ENCODE results near the gene WWOX. TPM values are rescaled to one million over a fixed set of nuclear protein-coding genes. Genes with fewer than 3 reads are reported as not detected.

The WWOX gene
- polyA plus RNA-seq, 2 of the 4 experiments (the other 2 are of a cell fraction): 16.0 to 17.2 TPM

- FAIRE-seq: no peak
- TF ChIP-seq ATOH8 (CRISPR knock-in tag; IDR thresholded peaks at IDR 0.05; ENCODE audit: low read depth) (no peak), MAX (IDR thresholded peaks at IDR 0.05) (no peak), HOXA7 (CRISPR knock-in tag; IDR thresholded peaks at IDR 0.05) (no peak), POLR2AphosphoS2 (conservative IDR thresholded peaks at IDR 0.05; ENCODE audit: low read length) (no peak), SREBF2 (IDR thresholded peaks at IDR 0.05) (no peak), EHMT2 (IDR thresholded peaks at IDR 0.05; ENCODE audit: low read depth) (no peak), BCL3 (IDR thresholded peaks at IDR 0.05) (no peak), GATA3 (IDR thresholded peaks at IDR 0.05; ENCODE audit: borderline replicate concordance) (no peak), MAFK (IDR thresholded peaks at IDR 0.05; ENCODE audit: partially characterized antibody) (no peak), REST (IDR thresholded peaks at IDR 0.05) (no peak), CTCF (IDR thresholded peaks at IDR 0.05) (no peak), JUNB (IDR thresholded peaks at IDR 0.05) (no peak), CBX2 (IDR thresholded peaks at IDR 0.05; ENCODE audit: borderline replicate concordance, low read depth) (no peak), PHF8 (IDR thresholded peaks at IDR 0.05; ENCODE audit: borderline replicate concordance, low read depth) (no peak), EP300 (IDR thresholded peaks at IDR 0.05) (no peak), FOXS1 (CRISPR knock-in tag; IDR thresholded peaks at IDR 0.05) (no peak)
Measured at GRCh38 chr16:78137179-78137578, 37.7 kb downstream of the WWOX start.

GRCh38 chr16:78137782-78138616, 38.5 kb downstream of the WWOX start:
- WGBS (ENCODE audit: missing lambda C conversion rate): 91% methylated on average over 8 of the region's 8 CpGs

More at GRCh38 chr16:78137179-78137578, 37.7 kb downstream of the WWOX start:
- ChIA-PET POLR2A (no interaction called here), CTCF (interaction anchor here (1.2 to 1.6 kb wide), 4 partner anchors 12 to 25 kb away, joined by 3 to 5 read pairs (median 4); no protein-coding TSS in a partner anchor)
- Histone ChIP-seq H3K4me1 (peaks cover 11% of the 10 kb centered on the region; the same call in 2 of the 3 replicates), H3K9me3 (no peaks in the 10 kb centered on the region), H3K4me2 (no peak overlapping the region), H3K4me3 (no peak overlapping the region), H3K27ac (no peak overlapping the region)
- WGBS (ENCODE audit: missing lambda C conversion rate): 94% methylated on average over 11 of the region's 11 CpGs
- DNase-seq (ENCODE audit: low read depth in 1 of 2, low spot score in 1 of 2) (no peak), ATAC-seq (no peak)

More at GRCh38 chr16:78137782-78138616, 38.5 kb downstream of the WWOX start:
- Histone ChIP-seq H3K9me3 (no peaks in the 10 kb centered on the region), H3K4me3 (no peak overlapping the region), H3K4me1 (peaks cover 11% of the 10 kb centered on the region; the same call in 2 of the 3 replicates), H3K27ac (no peak overlapping the region), H3K4me2 (no peak overlapping the region)
- CTCF ChIA-PET: interaction anchor here (1.2 to 1.6 kb wide), 4 partner anchors 11 to 15 kb away, joined by 3 to 5 read pairs (median 4); no protein-coding TSS in a partner anchor
- FAIRE-seq: no peak
- ATAC-seq: no peak
- DNase-seq (ENCODE audit: low read depth in 1 of 2, low spot score in 1 of 2): no peak
- POLR2A ChIA-PET: no interaction called here
- TF ChIP-seq NR3C1 (IDR thresholded peaks at IDR 0.05) (no peak), ESRRA (IDR thresholded peaks at IDR 0.05; ENCODE audit: borderline replicate concordance, low read length) (no peak), PHF8 (IDR thresholded peaks at IDR 0.05; ENCODE audit: borderline replicate concordance, low read depth) (no peak), JUN (IDR thresholded peaks at IDR 0.05) (no peak), ZNF302 (CRISPR knock-in tag; IDR thresholded peaks at IDR 0.05) (no peak), POLR2AphosphoS2 (conservative IDR thresholded peaks at IDR 0.05; ENCODE audit: low read length) (no peak), TP53 (CRISPR knock-in tag; IDR thresholded peaks at IDR 0.05) (no peak), MAFK (IDR thresholded peaks at IDR 0.05; ENCODE audit: partially characterized antibody) (no peak), PBX3 (IDR thresholded peaks at IDR 0.05) (no peak), ZC3H11A (IDR thresholded peaks at IDR 0.05) (no peak), CBX2 (IDR thresholded peaks at IDR 0.05; ENCODE audit: borderline replicate concordance, low read depth) (no peak), HOXB13 (CRISPR knock-in tag; IDR thresholded peaks at IDR 0.05; ENCODE audit: low read depth) (no peak), CHD4 (IDR thresholded peaks at IDR 0.05; ENCODE audit: borderline replicate concordance) (no peak), FOSB (CRISPR knock-in tag; IDR thresholded peaks at IDR 0.05) (no peak)
